ENCODE results near the gene PLAGL1.

PLAGL1 gene

DNA sequence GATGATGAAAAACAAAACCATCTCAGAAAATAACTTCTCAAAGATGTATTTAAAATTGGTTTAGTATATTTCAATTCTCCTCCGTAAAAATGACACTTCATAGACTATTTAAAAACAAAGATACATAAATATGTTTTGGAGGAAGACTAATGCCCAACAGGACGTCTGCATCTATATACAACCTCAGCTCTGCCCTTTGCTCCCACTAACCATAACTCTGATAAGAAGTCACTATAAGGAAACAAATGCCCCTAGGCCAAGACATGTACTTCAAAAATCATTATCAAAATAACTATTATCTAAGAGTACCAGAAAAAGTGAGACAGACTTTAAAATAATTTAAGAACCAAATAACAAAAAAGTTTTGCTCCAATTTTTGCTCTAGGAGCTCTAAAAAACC is 23.4 kb downstream of the PLAGL1 start:
- no peaks in the 10 kb centered on the region for H3K9me3 ChIP-seq (ENCODE audit: insufficient read depth, low read length)
- H3K4me1 ChIP-seq (ENCODE audit: low read length): no peaks in the 10 kb centered on the region
- H3K9ac ChIP-seq (ENCODE audit: low read length): no peak overlapping the region
- H3K27ac ChIP-seq (ENCODE audit: low read length): no peak overlapping the region
- no peak overlapping the region for H3K4me3 ChIP-seq (ENCODE audit: low read length)
- no peak overlapping the region for H3K4me2 ChIP-seq (ENCODE audit: low read length)
- no peaks in the 10 kb centered on the region for H3K79me2 ChIP-seq (ENCODE audit: low read length)
- H4K20me1 ChIP-seq (ENCODE audit: insufficient read depth, low read length): no peaks in the 10 kb centered on the region
- TF ChIP-seq, protein P1, sequence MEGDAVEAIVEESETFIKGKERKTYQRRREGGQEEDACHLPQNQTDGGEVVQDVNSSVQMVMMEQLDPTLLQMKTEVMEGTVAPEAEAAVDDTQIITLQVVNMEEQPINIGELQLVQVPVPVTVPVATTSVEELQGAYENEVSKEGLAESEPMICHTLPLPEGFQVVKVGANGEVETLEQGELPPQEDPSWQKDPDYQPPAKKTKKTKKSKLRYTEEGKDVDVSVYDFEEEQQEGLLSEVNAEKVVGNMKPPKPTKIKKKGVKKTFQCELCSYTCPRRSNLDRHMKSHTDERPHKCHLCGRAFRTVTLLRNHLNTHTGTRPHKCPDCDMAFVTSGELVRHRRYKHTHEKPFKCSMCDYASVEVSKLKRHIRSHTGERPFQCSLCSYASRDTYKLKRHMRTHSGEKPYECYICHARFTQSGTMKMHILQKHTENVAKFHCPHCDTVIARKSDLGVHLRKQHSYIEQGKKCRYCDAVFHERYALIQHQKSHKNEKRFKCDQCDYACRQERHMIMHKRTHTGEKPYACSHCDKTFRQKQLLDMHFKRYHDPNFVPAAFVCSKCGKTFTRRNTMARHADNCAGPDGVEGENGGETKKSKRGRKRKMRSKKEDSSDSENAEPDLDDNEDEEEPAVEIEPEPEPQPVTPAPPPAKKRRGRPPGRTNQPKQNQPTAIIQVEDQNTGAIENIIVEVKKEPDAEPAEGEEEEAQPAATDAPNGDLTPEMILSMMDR (IDR thresholded peaks at IDR 0.05; ENCODE audit: low read depth, low read length): no peak
- no peak overlapping the region for H2AFZ ChIP-seq (ENCODE audit: low read depth, low read length)
- H3K27me3 ChIP-seq (ENCODE audit: low read depth, low read length): no peaks in the 10 kb centered on the region
- H3K36me3 ChIP-seq (replicated peaks; ENCODE audit: low read depth, low read length): no peaks in the 10 kb centered on the region

DNA sequence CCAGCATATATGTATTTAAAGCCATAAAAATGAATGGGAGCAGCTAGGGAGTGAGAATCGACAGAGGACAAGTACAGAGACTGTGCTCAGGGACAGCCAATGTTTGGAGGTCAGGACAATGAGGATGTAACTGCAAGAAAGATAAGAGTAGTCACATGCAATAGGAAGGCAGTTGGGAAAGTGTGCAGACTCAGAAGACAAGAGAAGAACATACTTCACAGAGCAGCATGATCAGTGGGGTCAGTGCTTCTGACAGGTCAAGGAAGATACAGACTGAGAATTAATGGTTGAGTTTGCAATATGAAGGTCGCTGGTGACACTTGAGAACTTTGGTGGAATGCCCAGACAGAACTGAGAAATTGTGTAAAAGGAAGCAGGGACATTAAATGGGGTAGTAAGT is 25.1 kb downstream of the PLAGL1 start:
- H3K4me2 ChIP-seq (ENCODE audit: low read length): no peak overlapping the region
- no peak overlapping the region for H3K27ac ChIP-seq (ENCODE audit: low read length)
- no peak overlapping the region for H2AFZ ChIP-seq (ENCODE audit: low read depth, low read length)
- no peak for TF ChIP-seq EZH2phosphoT487 (IDR thresholded peaks at IDR 0.05; ENCODE audit: low read depth)
- TF ChIP-seq, protein P1 (IDR thresholded peaks at IDR 0.05; ENCODE audit: low read depth, low read length): no peak
- no peaks in the 10 kb centered on the region for H3K9me3 ChIP-seq (ENCODE audit: insufficient read depth, low read length)
- no peak overlapping the region for H3K9ac ChIP-seq (ENCODE audit: low read length)
- no peaks in the 10 kb centered on the region for H3K36me3 ChIP-seq (replicated peaks; ENCODE audit: low read depth, low read length)
- no peaks in the 10 kb centered on the region for H3K79me2 ChIP-seq (ENCODE audit: low read length)
- H3K27me3 ChIP-seq (ENCODE audit: low read depth, low read length): no peaks in the 10 kb centered on the region
- H3K4me3 ChIP-seq (ENCODE audit: low read length): no peak overlapping the region
- no peaks in the 10 kb centered on the region for H4K20me1 ChIP-seq (ENCODE audit: insufficient read depth, low read length)
- no peaks in the 10 kb centered on the region for H3K4me1 ChIP-seq (ENCODE audit: low read length)

DNA sequence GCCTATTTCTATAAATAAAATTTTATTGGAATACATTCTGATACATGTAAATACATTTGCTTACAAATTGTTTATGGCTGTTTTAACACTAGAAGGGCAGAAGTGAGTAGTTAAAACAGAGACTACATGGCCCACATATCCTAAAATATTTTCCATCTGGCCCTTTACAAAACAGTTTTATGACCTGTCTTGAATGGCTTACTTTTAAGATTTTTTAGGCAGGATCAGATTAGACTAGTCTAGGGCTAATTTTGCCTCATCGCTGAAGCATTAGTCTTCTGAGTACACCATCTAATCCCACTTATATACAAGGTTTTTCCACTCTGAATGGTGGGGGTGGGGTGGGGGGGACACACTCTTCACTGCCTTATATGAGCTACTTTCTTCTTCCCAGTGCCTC is 27.1 kb downstream of the PLAGL1 start:
- no peaks in the 10 kb centered on the region for H4K20me1 ChIP-seq (ENCODE audit: insufficient read depth, low read length)
- H3K9me3 ChIP-seq (ENCODE audit: insufficient read depth, low read length): no peaks in the 10 kb centered on the region
- H3K36me3 ChIP-seq (replicated peaks; ENCODE audit: low read depth, low read length): no peaks in the 10 kb centered on the region
- H3K27ac ChIP-seq (ENCODE audit: low read length): no peak overlapping the region
- no peaks in the 10 kb centered on the region for H3K4me1 ChIP-seq (ENCODE audit: low read length)
- H3K27me3 ChIP-seq (ENCODE audit: low read depth, low read length): no peaks in the 10 kb centered on the region
- TF ChIP-seq, protein P1 (IDR thresholded peaks at IDR 0.05; ENCODE audit: low read depth, low read length): no peak
- TF ChIP-seq EZH2phosphoT487 (IDR thresholded peaks at IDR 0.05; ENCODE audit: low read depth): no peak
- H3K4me2 ChIP-seq (ENCODE audit: low read length): no peak overlapping the region
- H3K4me3 ChIP-seq (ENCODE audit: low read length): no peak overlapping the region
- H3K9ac ChIP-seq (ENCODE audit: low read length): no peak overlapping the region
- no peak overlapping the region for H2AFZ ChIP-seq (ENCODE audit: low read depth, low read length)
- H3K79me2 ChIP-seq (ENCODE audit: low read length): no peaks in the 10 kb centered on the region

DNA sequence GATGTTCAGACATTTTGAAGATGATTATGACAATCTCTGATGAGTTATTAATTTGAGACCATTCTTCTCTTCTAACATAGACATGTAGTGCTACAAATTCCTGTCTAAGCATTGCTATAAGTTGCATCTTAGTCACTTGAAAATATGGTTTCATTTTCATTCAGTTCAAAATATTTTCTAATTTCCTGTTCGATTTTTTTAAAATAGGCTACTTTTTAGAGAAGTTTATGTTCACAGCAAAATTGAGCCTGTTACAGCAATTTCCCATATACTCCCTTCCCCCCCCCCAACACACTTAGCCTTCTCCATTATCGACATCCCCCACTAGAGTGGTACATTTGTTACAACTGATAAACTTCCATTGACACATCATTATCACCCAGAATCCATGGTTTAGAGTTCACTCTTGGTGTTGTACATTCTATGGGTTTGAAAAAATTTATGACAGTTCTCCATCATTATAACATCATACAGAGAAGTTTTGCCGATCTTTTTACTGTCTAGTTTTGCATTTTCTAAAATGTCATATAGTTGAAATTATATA is 31.2 kb downstream of the PLAGL1 start:
- no peaks in the 10 kb centered on the region for H3K79me2 ChIP-seq (ENCODE audit: low read length)
- no peaks in the 10 kb centered on the region for H4K20me1 ChIP-seq (ENCODE audit: insufficient read depth, low read length)
- no peaks in the 10 kb centered on the region for H3K27me3 ChIP-seq (ENCODE audit: low read depth, low read length)
- no peak overlapping the region for H3K9ac ChIP-seq (ENCODE audit: low read length)
- H2AFZ ChIP-seq (ENCODE audit: low read depth, low read length): no peak overlapping the region
- H3K4me3 ChIP-seq (ENCODE audit: low read length): no peak overlapping the region
- H3K36me3 ChIP-seq (replicated peaks; ENCODE audit: low read depth, low read length): no peaks in the 10 kb centered on the region
- H3K4me2 ChIP-seq (ENCODE audit: low read length): no peak overlapping the region
- no peak overlapping the region for H3K27ac ChIP-seq (ENCODE audit: low read length)
- H3K4me1 ChIP-seq (ENCODE audit: low read length): no peaks in the 10 kb centered on the region
- no peaks in the 10 kb centered on the region for H3K9me3 ChIP-seq (ENCODE audit: insufficient read depth, low read length)
- TF ChIP-seq, protein P1 (IDR thresholded peaks at IDR 0.05; ENCODE audit: low read depth, low read length): no peak
- no peak for TF ChIP-seq EZH2phosphoT487 (IDR thresholded peaks at IDR 0.05; ENCODE audit: low read depth)

Data from OCI-LY3 (cell line).